GM13976 (cell line): Measurements from ENCODE around the gene SYT13.

ENCODE experiments used
- DNase-seq: peaks from one replicate; pipeline ENCODE4 v3.0.0; 2012; ENCODE audit warnings: low spot score
- in situ Hi-C: fragments of 300-500 bp; cut with MboI; formaldehyde crosslinking; loops from one replicate; pipeline ENCODE4 v1.12.0; 2022; ENCODE audit warnings: low sequenced_read_pairs, mixed read lengths, inconsistent platforms; ENCODE audit not compliant: unreplicated experiment
- TF ChIP-seq, protein P1 (sequence below): IDR thresholded peaks from 2 replicates; pipeline ENCODE4 v1.5.1; 2012; ENCODE audit warnings: borderline replicate concordance, mild to moderate bottlenecking; ENCODE audit not compliant: insufficient read depth; ENCODE audit errors: extremely low read depth, missing control alignments, control extremely low read depth

The SYT13 gene

GRCh38 chr11:45332276-45332934, 46.3 kb upstream of the SYT13 start:
- in situ Hi-C loops, result no loop called here
- TF ChIP-seq, protein P1, sequence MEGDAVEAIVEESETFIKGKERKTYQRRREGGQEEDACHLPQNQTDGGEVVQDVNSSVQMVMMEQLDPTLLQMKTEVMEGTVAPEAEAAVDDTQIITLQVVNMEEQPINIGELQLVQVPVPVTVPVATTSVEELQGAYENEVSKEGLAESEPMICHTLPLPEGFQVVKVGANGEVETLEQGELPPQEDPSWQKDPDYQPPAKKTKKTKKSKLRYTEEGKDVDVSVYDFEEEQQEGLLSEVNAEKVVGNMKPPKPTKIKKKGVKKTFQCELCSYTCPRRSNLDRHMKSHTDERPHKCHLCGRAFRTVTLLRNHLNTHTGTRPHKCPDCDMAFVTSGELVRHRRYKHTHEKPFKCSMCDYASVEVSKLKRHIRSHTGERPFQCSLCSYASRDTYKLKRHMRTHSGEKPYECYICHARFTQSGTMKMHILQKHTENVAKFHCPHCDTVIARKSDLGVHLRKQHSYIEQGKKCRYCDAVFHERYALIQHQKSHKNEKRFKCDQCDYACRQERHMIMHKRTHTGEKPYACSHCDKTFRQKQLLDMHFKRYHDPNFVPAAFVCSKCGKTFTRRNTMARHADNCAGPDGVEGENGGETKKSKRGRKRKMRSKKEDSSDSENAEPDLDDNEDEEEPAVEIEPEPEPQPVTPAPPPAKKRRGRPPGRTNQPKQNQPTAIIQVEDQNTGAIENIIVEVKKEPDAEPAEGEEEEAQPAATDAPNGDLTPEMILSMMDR, result peak; percentile 58

DNA sequence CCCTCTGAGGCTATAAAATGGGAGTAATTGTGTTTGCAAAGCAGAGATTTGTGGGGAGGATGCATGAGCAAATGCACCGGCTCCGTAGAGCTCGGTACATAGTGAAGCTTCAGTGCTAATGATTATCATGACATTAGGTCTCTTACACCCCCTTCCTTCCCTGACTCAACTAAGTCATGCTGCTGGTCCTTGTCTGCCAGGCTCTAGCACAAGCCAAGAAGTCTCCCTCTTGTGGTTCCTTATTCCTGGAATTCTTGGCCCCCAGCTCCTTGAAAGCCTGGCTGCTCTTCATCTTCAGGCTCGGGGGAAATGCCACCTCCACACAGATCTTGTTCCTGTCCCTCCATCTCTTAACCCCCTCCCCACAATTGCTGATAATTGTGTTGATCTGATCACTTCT, 45.7 kb upstream of the SYT13 start:
- TF ChIP-seq, protein P1, result no peak
- in situ Hi-C loops, result no loop called here
- no peak for DNase-seq

More at GRCh38 chr11:45332276-45332934, 46.3 kb upstream of the SYT13 start:
- DNase-seq, result peak; percentile 66

DNA sequence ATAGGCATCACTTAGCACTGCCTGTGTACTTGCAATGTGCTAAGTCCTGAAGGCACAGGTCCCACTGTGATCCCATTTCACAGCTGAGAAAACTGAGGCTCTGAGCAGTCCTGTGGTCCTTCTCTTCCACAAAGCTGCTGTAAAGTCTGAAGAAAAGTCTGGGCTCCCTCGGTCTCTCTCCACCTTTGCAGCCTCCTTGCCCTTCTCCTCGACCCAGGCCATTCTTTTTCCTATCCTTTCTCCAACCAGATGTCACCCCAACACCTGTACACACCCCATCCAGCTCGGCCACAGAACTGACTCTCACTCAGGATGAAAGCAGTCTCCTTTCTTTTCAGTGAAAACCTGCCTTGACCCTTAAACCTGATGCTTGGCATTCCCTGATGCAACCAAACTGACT, 42.6 kb upstream of the SYT13 start:
- TF ChIP-seq, protein P1, result no peak
- no peak for DNase-seq
- in situ Hi-C loops, result loop anchor here (10.0 kb wide), 1 partner anchor 214 kb away; no protein-coding TSS in a partner anchor

DNA sequence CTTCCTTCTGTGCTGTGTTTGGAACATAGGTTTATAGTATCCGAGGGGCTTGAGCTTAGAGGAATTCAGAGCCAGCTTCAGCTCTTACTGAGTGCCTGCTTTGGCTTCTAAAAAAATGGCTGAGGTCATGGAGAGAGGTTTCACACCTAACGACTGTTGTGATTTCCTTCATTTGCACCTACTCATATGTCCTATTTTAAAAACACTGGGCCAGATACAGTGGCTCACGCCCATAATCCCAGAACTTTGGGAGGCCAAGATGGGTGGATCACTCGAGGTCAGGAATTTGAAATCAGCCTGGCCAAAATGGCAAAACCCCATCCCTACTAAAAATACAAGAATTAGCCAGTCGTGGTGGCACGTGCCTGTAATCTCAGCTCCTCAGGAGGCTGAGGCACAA, 38.3 kb upstream of the SYT13 start:
- TF ChIP-seq, protein P1, result no peak
- no peak for DNase-seq
- in situ Hi-C loops, result loop anchor here (10.0 kb wide), 1 partner anchor 210 kb away; no protein-coding TSS in a partner anchor

DNA sequence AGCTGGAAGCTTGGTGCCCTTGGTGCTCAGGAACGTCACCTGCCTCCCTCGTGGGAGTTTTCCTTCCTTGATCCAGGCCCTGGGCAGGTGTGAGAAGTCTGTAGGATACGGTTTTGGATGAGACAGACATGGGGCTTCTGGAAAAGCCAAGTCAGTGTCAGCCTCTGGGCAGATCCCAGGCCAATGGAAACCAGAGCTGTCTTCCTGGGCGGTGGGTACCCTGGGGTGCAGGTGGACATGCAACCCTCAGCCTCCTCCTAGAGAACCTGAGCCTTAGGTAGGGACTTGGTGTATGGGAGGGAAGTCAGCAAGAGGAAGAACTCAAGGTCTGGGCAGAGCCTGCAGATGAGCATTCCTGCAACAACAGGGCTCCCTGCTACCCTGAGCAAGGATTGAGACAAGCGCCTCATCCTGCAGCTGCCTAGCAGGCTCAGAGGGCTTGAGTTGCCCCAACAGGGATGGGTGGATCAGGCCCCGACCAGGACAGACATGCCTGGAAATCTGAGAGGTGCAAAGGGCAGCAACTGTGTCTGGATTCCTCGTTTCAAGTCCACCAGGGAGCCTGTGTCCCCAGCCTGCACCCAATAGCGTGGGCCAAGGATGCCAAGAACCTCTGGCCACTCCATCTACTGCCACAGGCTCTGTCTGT, 37.6 kb upstream of the SYT13 start:
- TF ChIP-seq, protein P1, result no peak
- no peak for DNase-seq
- in situ Hi-C loops, result loop anchor here (10.0 kb wide), 1 partner anchor 209 kb away; no protein-coding TSS in a partner anchor

- no peak for DNase-seq
- in situ Hi-C loops, result loop anchor here (10.0 kb wide), 1 partner anchor 208 kb away; no protein-coding TSS in a partner anchor
- TF ChIP-seq, protein P1, result no peak
These were observed 36.9 kb upstream of the SYT13 start for GRCh38 chr11:45322891-45323600.
